ENCODE results near the gene PAFAH2.

PAFAH2 gene

GRCh38 chr1:26031196-26031595 lies 33.3 kb upstream of the PAFAH2 start:
- DNase-seq: no peak

GRCh38 chr1:26029864-26030481 lies 32.1 kb upstream of the PAFAH2 start:
- no peak for DNase-seq

- no peak for DNase-seq
Observed at GRCh38 chr1:26029054-26029863, 31.4 kb upstream of the PAFAH2 start.

GRCh38 chr1:26028490-26028980 lies 30.7 kb upstream of the PAFAH2 start:
- no peak for DNase-seq

GRCh38 chr1:26027716-26028489 lies 30.0 kb upstream of the PAFAH2 start:
- no peak for DNase-seq

- no peak for DNase-seq
Observed at GRCh38 chr1:26025517-26025916, 27.7 kb upstream of the PAFAH2 start.

GRCh38 chr1:26025060-26025459 lies 27.2 kb upstream of the PAFAH2 start:
- DNase-seq: no peak

GRCh38 chr1:26023826-26024225 lies 26.0 kb upstream of the PAFAH2 start:
- no peak for DNase-seq

- no peak for DNase-seq
Observed at GRCh38 chr1:26023009-26023408, 25.1 kb upstream of the PAFAH2 start.

- DNase-seq: no peak
Observed at GRCh38 chr1:26022404-26022779, 24.5 kb upstream of the PAFAH2 start.

- no peak for DNase-seq
Observed at GRCh38 chr1:26021647-26022403, 24.0 kb upstream of the PAFAH2 start, which contains the start of gene EXTL1. Gene EXTL1, plus strand, starts transcription at chr1:26021775. Its CDS starts 872 bp downstream, at chr1:26022647.

- no peak for DNase-seq
Observed at GRCh38 chr1:26020941-26021646, 23.2 kb upstream of the PAFAH2 start.

GRCh38 chr1:26020330-26020768 lies 22.5 kb upstream of the PAFAH2 start:
- DNase-seq: no peak

- no peak for DNase-seq
Observed at GRCh38 chr1:26019641-26020315, 21.9 kb upstream of the PAFAH2 start.

- no peak for DNase-seq
Observed at GRCh38 chr1:26017606-26018005, 19.7 kb upstream of the PAFAH2 start.

- DNase-seq: no peak
Observed at GRCh38 chr1:26016953-26017545, 19.2 kb upstream of the PAFAH2 start.

- no peak for DNase-seq
Observed at GRCh38 chr1:26016258-26016952, 18.5 kb upstream of the PAFAH2 start.

GRCh38 chr1:26015358-26015757 lies 17.5 kb upstream of the PAFAH2 start:
- no peak for DNase-seq

GRCh38 chr1:26014179-26014578 lies 16.3 kb upstream of the PAFAH2 start:
- DNase-seq: no peak

GRCh38 chr1:26012864-26013263 lies 15.0 kb upstream of the PAFAH2 start:
- DNase-seq: no peak

Measured in T-helper 9 cell (primary cell).